ENCODE measurements around the gene KIAA0513. TPM values are rescaled to one million over a fixed set of nuclear protein-coding genes. Genes with fewer than 3 reads are reported as not detected.

Gene KIAA0513
- total RNA-seq, 1 donor from 2014 or later: 12.6 TPM

GRCh38 chr16:85003725-85004586 is 23.6 kb upstream of the KIAA0513 start:
- intact Hi-C loops (cut with DNase I): no loop called here
- no peak for ATAC-seq

GRCh38 chr16:85004587-85005205 is 22.9 kb upstream of the KIAA0513 start:
- intact Hi-C loops (cut with DNase I): no loop called here
- DNase-seq (ENCODE audit: low spot score) (peak; percentile 60), ATAC-seq (peak; percentile 54)

More at GRCh38 chr16:85003725-85004586, 23.6 kb upstream of the KIAA0513 start:
- DNase-seq (ENCODE audit: low spot score): no peak

GRCh38 chr16:85005285-85006069 is 22.1 kb upstream of the KIAA0513 start:
- intact Hi-C loops (cut with DNase I): no loop called here
- DNase-seq (ENCODE audit: low spot score) (no peak), ATAC-seq (peak; percentile 86)

- intact Hi-C loops (cut with DNase I): no loop called here
- no peak for DNase-seq (ENCODE audit: low spot score)
- ATAC-seq: no peak
Observed at GRCh38 chr16:85006639-85007038, 21.0 kb upstream of the KIAA0513 start.

GRCh38 chr16:85007496-85008214 is 19.9 kb upstream of the KIAA0513 start:
- no peak for ATAC-seq
- intact Hi-C loops (cut with DNase I): no loop called here
- no peak for DNase-seq (ENCODE audit: low spot score)

- DNase-seq (ENCODE audit: low spot score) (no peak), ATAC-seq (no peak)
- intact Hi-C loops (cut with DNase I): no loop called here
Observed at GRCh38 chr16:85008271-85008670, 19.3 kb upstream of the KIAA0513 start.

GRCh38 chr16:85010446-85010930 is 17.1 kb upstream of the KIAA0513 start:
- ATAC-seq (no peak), DNase-seq (ENCODE audit: low spot score) (no peak)
- intact Hi-C loops (cut with DNase I): no loop called here

- peak; percentile 98 for ATAC-seq
- DNase-seq (ENCODE audit: low spot score): peak; percentile 94
- intact Hi-C loops (cut with DNase I): no loop called here
Observed at GRCh38 chr16:85010931-85011845, 16.4 kb upstream of the KIAA0513 start, which contains the start of gene ZDHHC7. Gene ZDHHC7, minus strand, starts transcription at chr16:85011535. Its CDS starts 20,917 bp downstream, at chr16:84990618.

- no peak for DNase-seq (ENCODE audit: low spot score)
- intact Hi-C loops (cut with DNase I): no loop called here
- no peak for ATAC-seq
Observed at GRCh38 chr16:85011846-85012284, 15.7 kb upstream of the KIAA0513 start.

GRCh38 chr16:85014311-85014710 is 13.3 kb upstream of the KIAA0513 start:
- intact Hi-C loops (cut with DNase I): no loop called here
- ATAC-seq (no peak), DNase-seq (ENCODE audit: low spot score) (no peak)

GRCh38 chr16:85015481-85016187 is 12.0 kb upstream of the KIAA0513 start:
- DNase-seq (ENCODE audit: low spot score) (no peak), ATAC-seq (no peak)
- intact Hi-C loops (cut with DNase I): no loop called here

- ATAC-seq (no peak), DNase-seq (ENCODE audit: low spot score) (no peak)
- intact Hi-C loops (cut with DNase I): no loop called here
Observed at GRCh38 chr16:85017151-85017550, 10.4 kb upstream of the KIAA0513 start.

GRCh38 chr16:85017633-85018032 is 10.0 kb upstream of the KIAA0513 start:
- no peak for DNase-seq (ENCODE audit: low spot score)
- no peak for ATAC-seq
- intact Hi-C loops (cut with DNase I): no loop called here

- DNase-seq (ENCODE audit: low spot score) (no peak), ATAC-seq (no peak)
- intact Hi-C loops (cut with DNase I): no loop called here
Observed at GRCh38 chr16:85018529-85019236, 8.9 kb upstream of the KIAA0513 start.

GRCh38 chr16:85019659-85020245 is 7.8 kb upstream of the KIAA0513 start:
- ATAC-seq: peak; percentile 70
- no peak for DNase-seq (ENCODE audit: low spot score)
- intact Hi-C loops (cut with DNase I): no loop called here
